Activated effector memory CD4-positive, alpha-beta T cell treated with anti-CD3 and anti-CD28 coated beads, Interleukin-2, amount 50 U/mL, for 16 hours (primary cell): ENCODE measurements around the gene LIMCH1.
"Not testable (repeated sequence)": the region's sequence is repeated elsewhere in the genome, so short reads cannot be mapped to it uniquely, and the experiment has no call there.

ENCODE experiments used
- DNase-seq: peaks from one replicate; pipeline ENCODE4 v3.0.0-alpha.2; 2020

The LIMCH1 gene, protein sequence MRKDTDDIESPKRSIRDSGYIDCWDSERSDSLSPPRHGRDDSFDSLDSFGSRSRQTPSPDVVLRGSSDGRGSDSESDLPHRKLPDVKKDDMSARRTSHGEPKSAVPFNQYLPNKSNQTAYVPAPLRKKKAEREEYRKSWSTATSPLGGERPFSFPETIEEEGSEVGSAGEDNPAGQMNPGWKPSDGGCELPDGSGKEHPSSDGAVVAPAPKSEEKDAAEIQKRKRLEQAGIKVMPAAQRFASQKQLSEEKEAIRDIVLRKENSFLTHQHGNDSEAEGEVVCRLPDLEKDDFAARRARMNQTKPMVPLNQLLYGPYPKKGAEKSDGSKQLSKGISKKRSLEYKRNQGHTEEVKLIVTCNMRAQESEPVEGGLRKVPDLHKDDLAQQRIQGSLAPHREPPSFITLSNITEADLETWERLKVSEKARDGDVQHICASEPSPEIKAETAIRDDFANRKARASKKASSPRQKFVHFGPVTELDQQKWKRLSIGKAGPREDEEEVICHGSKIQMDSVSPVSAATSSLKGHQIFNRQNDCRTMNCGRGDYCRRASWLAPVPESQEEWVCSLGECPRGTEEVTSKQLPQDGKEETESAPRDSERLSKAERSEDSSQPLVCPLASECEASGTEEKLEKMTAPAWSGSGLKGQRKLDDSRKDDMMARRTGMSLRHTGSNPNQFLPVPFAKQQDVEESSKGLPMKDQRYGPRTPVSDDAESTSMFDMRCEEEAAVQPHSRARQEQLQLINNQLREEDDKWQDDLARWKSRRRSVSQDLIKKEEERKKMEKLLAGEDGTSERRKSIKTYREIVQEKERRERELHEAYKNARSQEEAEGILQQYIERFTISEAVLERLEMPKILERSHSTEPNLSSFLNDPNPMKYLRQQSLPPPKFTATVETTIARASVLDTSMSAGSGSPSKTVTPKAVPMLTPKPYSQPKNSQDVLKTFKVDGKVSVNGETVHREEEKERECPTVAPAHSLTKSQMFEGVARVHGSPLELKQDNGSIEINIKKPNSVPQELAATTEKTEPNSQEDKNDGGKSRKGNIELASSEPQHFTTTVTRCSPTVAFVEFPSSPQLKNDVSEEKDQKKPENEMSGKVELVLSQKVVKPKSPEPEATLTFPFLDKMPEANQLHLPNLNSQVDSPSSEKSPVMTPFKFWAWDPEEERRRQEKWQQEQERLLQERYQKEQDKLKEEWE (N-terminal part only)

DNA sequence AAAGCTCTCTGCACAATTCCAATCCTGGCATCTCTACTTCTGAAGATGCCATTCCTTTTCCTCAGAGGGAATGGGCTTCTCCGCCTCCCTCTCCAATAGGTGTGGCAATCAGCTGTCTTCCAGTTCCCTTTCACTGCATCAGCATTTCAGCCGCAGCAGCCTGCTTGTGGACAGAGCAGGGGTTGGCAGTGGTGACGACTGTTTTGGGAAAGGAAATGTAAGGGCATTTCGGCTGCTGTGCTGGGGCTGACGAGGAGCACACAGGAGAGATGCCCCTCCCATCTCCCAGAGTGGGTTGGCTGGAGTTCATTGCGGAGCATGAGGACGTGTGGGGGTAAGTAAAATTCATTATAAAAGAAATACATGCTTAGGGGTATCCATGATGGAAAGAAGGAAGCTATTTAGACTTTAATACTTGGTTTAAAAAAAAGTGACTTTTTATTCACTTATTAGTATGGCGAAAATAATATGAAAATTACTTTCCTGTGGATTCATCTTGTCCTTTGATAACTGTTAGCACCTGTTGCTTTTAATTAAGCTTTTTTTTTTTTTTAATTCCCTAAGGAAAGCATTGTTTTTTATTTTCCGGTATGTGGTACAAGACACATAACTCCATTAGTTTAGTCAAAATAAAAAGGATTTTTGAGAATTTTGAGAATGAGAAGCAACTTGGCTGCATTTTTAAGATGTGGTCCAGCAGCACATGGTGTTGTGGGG, at the start of gene LIMCH1:
LIMCH1 (plus strand) TSS at position 141 of the 717 bp plus-strand sequence. CDS start 67,839 bp downstream, outside the sequence.
- no peak for DNase-seq

DNA sequence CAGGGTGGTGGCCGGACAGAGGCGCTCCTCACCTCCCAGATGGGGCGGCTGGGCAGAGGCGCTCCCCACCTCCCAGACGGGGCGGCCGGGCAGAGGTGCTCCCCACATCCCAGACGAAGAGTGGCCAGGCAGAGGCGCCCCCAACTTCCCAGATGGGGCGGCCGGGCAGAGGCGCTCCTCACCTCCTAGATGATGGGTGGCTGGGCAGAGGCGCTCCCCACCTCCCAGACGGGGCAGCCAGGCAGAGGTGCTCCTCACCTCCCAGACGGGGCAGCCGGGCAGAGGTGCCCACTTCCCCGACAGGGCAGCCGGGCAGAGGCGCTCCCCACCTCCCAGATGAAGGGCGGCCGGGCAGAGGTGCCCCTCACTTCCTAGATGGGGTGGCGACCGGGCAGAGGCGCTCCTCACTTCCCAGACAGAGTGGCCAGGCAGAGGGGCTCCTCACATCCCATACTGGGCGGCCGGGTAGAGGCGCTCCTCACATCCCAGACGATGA, 46.8 kb upstream of the LIMCH1 start:
- not testable (repeated sequence) for DNase-seq

DNA sequence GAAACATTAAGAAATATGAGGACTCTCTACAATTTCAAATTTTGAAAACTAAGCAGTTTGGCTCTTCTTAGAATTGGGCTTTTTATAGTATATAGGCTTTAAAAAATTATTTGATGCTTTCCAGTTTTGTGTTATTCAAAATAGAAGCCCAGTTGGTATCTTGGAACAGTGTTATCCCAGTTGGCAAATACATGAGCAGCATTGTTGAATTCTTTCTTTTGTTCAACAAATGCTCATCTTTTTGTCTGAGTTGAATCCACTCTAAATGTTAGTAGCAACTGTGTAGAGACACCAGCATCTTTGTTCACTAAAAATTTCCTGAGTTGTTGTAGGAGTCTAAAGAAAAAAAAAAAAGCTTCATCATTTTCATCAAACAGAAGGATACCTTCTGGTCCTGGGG, 41.0 kb upstream of the LIMCH1 start:
- no peak for DNase-seq

DNA sequence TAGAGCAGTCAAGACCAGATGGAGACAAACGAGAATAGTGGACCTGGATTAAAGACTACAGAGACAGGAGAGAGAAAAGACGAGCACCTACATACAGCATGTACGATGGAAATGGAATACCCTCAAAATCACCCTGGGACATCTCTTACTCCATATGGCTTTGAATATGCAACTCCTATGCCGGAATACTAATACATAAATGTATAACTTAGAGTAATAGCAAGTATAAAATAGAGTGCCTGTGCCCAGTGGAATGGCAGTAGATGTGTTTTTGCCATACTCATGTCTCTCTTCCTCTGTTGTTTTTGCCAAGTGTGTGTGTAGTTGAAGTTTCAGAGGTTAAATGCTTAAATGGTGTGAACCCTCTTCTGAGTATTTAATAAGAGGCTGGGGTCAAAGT, 39.8 kb upstream of the LIMCH1 start:
- DNase-seq, result no peak

DNA sequence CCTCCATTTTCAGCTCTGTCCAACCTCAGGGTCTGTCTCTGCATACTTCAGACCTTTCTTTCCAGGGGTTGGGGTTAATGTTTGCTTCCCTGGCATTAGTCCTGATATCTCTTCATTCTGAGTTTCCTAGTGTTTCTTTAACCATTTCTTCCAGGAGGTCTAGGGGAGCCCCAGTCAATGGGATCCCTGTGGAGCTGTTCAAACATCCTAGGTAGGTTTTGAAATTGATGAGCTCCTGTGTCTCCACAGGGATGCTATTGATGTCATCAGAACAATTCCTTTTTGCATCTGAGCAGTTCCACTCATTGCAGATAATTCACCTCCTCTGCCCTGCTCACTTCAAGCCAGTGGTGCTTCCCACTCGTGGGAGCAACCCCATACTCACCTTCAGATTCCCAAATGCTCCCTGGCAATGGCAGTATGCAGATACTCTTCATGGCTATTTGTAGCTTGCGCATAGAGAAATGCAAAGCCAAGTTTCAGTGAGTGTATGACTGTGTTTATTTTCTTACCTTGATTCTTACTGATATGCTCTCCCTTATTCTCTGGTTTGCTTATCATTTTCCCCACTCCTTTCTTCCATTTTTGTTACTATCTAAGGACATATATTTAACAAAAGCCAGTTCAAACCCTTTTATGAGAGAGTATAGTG, 33.7 kb upstream of the LIMCH1 start:
- no peak for DNase-seq

DNA sequence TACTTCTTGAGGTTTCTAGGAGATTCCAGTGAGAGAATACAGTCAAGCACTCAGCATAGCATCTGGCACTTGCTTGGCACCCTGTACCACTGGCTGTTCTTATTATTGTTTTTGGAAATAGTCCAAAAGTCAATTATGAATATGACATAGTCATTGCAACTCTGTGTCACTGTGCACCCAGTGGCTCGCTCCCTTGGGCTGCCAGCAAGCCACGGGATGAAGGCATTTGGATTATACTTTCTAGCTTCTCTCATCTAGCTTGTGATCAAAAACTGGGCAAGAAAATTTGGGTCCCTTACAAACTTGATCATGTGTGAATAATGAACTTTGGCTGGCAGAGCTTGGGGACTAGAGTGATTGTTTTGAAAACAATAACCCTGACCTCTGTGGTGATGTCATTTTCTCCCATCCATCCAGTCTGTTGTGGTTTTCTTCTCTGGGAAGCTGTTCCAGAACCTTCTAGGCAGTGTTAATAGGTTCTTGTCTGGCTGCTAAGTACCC, 32.7 kb upstream of the LIMCH1 start:
- DNase-seq, result no peak

DNA sequence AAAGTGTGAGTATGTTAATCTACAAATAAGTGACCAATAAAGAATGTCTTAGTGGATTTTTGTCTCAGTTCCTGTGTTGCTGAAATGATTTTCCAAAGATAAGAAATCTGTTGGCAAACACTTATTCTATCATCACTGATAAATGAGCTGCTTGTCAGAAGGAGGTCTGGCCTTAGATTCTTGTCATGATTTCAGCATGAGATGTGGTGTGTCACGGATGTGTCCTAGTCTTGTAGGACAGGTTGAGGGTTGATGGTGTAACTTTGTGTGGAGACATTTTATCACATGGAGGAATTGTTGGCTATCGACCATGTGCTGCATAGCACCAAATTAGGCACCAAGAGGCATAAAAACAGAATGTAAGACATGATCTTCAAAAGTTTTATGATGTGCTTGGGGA, 31.8 kb upstream of the LIMCH1 start:
- DNase-seq, result no peak

DNA sequence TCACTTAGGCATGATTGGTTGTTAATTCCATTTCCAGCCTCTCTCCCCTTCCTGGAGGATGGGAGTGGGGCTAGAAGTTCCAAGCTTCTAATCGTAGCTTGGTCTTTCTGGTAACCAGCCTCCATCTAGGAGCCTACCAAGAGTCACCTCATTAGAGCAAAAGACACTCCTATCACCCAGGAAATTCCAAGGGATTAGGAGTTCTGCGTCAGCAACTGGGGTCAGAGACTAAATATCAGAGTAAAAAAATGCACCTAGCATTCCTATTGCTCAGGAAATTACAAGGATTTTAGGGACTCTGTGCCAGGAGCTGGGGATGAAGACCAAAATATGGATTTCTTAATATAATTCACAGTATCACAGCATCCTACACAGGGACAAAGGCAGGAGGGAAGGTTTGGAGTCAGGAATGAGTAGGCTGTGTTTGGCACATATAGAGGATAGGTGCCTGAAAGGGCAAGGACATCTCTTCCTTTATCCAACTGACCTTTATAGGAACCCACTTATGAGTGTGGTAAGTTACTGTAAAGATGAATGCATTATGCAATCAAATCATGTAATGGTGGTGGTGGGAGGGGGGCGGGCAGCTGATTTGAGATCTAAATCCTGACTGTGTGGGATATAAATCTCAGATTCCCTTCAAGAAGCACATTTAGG, 30.5 kb upstream of the LIMCH1 start:
- no peak for DNase-seq

DNA sequence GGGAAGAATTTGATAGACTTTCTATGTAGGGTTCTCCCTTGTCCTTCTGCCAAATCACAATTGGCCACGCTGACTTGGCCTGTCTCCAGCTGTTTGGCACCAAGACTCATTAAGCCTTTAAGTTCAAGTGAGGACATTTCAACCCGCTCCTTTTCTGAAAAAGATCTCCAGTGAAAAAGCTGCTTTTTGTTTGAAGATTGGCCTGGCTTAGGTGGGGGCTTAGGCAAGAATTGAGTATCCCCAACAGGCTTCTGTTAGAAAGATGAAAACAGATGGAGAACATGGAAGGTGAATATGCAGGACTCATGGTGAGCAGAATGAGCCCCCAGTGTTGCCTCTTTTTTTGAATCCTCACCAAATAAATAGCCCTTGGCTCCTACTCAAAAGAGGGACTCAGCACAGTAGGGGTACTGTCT, 28.5 kb upstream of the LIMCH1 start:
- no peak for DNase-seq

DNA sequence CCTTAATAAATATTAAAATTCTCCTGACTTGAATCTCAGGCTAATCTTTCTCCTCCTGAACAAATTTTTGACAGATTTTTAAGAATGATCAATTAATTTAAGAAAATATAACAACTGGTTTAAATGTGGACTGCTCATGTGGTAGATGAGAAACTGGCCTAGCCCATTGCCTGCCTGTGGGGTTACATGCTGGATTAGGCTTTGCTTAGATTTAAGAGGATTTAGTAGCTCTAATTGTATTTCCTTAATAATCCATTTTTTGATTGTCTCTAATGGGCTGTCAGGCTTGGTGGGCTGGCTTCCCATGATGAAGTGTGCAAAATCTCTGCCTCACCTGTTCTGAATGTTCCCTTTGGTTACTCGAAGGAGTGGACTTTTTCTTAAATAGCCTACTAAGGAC, 27.8 kb upstream of the LIMCH1 start:
- no peak for DNase-seq

DNA sequence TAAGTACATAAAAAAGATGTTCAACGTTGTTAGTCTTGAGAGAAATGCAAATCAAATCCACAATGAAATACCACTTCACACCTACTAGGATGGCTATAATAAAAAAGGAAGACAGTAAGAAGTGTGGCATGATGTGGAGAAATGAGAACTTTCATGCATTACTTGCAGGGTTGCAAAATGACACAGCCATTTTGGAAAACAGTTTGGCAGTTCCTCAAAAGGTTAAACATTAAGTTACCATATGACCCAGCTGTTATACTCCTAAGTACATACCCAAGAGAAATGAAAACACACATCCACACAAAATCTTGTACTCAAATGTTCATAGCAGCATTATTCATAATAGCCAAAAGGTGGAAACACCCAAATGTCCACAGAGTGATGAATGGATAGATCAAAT, 25.8 kb upstream of the LIMCH1 start:
- no peak for DNase-seq

DNA sequence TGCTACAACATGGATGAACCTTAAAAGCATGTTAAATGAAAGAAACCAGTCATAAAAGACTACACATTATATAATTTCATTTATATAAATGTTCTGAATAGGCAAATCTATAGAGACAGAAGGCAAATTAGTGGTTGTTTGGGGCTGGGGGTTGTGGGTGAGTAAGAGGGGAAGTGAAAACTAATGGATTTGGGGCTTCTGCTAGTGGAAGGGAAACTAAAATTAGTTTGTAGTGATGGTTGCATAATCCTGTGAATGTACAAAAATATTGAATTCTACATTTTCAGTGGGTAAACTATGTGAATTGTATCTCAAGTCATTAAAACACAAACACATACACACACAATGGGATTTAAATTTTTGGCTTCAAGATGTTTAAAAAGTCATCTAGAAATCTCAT, 25.4 kb upstream of the LIMCH1 start:
- no peak for DNase-seq

DNA sequence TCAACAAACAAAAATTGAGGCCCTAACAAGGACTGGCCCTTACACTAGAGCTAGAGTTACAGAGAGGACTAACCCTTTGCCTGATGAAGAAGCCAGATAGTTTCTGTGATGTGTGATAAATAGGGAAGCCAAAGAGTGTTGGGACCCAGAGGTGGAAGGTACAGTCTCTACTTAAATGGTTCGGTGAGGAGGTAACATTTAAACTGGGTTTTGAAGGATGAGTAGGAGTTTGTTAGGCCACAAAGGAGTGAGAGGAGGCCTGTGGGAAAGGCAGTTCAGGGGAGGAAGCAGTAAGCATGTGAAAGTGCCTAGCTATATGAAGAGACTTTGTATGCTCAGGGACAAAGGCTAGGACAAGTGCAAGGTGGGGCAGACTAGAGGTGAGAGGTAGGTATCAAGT, 23.8 kb upstream of the LIMCH1 start:
- DNase-seq, result no peak

DNA sequence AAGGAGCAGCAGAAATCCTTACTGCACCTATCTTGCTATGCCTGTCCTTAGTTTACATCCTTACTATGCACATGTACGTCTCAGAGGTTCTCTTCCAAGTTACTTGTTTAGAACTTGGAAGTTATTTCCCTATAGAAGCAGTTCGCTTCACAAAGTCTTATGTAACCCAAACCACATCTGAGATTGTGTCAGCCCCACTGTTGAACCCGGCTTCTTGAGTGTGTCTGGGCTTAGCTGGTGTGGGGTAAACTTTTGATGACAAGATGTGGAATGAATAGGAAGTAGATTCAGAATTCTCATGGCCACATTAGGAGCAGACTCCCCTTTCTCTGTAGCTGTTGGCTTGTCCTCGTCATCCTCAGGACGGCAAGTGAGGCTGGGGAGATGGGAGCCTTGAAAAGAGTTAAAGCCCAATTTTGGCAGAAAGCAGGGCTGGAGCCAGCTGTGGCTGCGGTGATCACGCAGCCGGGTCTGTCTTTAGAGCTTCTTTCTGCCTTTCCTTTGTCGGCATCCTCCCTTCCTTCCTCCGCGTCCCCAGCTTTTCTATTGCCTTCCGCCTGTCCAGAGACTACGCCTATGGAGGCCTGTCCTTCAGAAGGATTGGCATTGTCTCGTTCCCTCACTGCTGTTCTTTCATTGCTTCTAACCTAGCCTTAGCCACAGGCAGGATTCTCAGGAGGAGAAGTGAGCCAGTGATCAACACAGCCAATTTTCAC, 23.0 kb upstream of the LIMCH1 start:
- DNase-seq, result no peak

DNA sequence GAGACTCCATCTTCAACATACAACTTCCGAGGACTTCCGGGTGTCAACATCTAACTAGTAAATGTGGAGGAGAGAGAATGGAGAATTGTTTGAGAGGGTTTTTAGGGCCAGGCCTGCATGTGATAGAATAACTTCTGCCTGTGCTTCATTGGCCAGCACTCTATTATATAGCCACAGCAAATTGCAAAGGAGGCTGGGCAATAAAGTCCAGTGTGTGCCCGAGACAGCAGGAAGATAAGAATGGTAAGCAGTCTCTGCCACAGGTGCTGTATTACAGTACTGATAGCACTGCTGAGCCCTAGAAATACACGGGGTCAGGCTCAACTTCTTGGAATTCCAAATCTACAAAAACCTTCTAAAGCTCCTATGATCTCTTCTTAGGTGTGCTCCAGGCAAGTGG, 20.8 kb upstream of the LIMCH1 start:
- no peak for DNase-seq

DNA sequence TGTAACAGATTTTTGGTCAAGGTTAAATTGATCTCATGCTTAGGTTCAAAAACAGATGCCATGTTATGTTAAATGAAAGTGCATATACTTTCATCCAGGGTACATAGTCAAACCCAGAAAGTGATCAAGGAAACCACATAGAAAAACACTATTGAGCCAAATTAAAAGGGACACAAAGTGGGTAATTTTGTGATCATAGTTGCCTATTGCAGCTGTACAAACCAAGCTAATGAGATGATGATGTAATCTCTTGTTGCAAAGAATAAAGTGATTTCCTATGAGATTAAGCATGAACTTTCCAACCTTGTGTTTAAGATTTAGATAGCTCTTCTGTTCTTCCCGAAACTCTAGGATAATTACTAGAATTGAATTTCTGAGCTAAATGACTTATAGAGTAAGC, 20.2 kb upstream of the LIMCH1 start:
- DNase-seq, result no peak

DNA sequence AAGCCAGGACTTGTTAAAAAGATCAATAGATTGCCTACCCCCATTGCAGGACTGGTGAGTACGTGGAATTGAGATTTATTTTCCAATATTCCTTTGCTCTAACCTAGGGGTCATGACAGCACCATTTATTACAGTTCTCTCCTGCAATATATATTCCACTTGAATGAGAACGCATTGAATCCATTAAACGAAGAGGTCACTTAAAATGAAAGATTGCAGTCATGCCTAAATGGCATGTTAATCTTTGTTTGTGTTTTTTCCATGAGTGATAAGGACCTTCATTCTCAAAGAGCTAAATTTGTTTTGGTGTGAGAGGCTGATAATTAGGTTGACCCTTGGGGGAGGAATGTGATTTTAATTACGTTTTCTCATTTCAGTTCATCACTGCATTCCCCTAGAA, 13.5 kb upstream of the LIMCH1 start:
- DNase-seq, result no peak

DNA sequence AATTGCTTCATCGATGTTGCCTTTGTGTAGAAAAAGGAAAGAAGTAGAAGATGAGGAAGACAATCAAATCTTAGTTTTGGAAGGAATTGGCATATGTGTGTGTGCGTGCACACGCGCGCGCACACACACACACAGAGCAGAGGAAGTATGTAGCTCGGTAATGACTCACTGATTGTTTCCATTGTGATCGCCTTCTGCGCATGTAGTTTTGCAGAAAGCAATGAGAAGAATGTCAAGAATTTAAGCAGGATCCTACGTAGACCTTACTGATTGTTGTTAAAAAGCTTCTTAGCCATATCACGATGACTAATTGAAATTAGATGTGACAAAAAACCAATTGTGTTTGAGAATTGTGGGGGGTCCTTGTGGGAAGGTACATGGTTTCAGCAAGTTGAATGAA, 12.8 kb upstream of the LIMCH1 start:
- no peak for DNase-seq

DNA sequence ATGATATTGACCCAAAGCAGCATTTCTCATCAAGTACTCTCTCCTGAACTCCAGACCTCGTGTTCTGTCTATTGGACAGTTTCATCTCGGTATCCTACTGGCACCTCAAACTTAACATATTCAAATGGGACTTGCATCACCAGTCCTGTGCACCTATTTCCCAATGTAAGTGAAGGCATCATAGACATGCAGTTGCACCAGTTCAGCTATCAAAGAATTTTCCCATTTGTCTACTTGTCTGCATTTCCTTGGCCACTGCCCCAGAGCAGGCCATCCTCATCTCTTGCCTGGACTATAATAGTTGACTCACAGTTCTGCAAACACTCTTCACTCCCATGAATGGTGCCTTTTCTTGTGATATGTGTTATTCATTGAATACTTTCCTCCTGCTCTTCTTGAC, 11.3 kb upstream of the LIMCH1 start:
- no peak for DNase-seq

DNA sequence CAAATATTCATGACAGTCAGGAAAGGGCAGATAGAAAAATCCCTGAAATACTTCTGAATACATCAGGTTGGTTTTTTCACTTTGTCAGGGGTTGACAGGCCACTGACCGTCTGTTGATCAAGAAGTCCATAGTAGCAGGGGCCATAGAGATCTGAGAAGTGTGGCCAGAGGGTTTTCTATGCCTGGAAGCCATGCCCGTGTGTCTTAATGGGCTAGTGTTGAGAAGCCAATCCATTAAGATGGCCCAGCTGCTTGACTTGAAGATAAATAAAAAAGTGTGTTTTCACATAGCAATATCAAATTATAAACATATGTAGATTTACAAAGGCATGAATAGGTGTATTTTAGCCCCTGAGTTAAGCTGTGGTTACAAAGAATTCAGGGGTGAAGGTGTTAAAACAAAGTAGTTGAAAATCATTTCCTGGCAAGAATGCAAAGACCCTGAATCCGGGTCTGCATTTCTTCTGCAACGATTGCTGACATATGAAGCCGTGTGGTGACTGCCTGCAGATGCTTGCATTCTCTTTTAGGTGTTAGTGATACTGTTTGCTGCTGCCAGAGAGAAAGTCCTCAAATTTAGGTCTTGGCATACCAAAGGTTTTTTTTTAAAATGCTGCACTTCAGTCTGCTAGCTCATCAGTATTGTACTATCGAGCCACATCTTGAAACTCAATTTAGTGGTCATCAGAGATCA, 9.3 kb upstream of the LIMCH1 start:
- DNase-seq, result no peak
